Neural progenitor cell (in vitro differentiated cells): ENCODE results near the gene PCSK6. TPM values are rescaled to one million over a fixed set of nuclear protein-coding genes. Genes with fewer than 3 reads are reported as not detected.

Experiments
- DNase-seq: peaks from one replicate; pipeline ENCODE4 v3.0.0-alpha.2; 2016; ENCODE audit warnings: low spot score
- H2AFZ ChIP-seq: fragments of 200-600 bp; sonication (generic); replicated peaks from 2 replicates; pipeline ENCODE4 v1.6.1; 2016; ENCODE audit warnings: antibody characterized with exemption
- H3F3A ChIP-seq: fragments of 200-600 bp; sonication (generic); 2 replicates; pipeline ENCODE4 v1.6.1; 2016; ENCODE audit warnings: antibody characterized with exemption, low read depth
- H3K27ac ChIP-seq: fragments of 200-600 bp; sonication (generic); 2 replicates; pipeline ENCODE4 v1.5.1; 2016; ENCODE audit warnings: mild to moderate bottlenecking
- H3K27me3 ChIP-seq: fragments of 200-600 bp; sonication (generic); 2 replicates; pipeline ENCODE4 v1.6.1; 2016; ENCODE audit warnings: mild to moderate bottlenecking, moderate library complexity
- H3K36me3 ChIP-seq: fragments of 200-600 bp; sonication (generic); 2 replicates; pipeline ENCODE4 v1.5.1; 2016
- H3K4me1 ChIP-seq: fragments of 200-600 bp; sonication (generic); 2 replicates; pipeline ENCODE4 v1.6.1; 2016; ENCODE audit warnings: mixed run types
- H3K4me2 ChIP-seq: fragments of 200-600 bp; sonication (generic); 2 replicates; pipeline ENCODE4 v1.6.1; 2016
- H3K4me3 ChIP-seq: fragments of 200-600 bp; sonication (generic); 2 replicates; pipeline ENCODE4 v1.5.1; 2016
- H3K79me2 ChIP-seq: fragments of 200-600 bp; sonication (generic); 2 replicates; pipeline ENCODE4 v1.6.1; 2016; ENCODE audit warnings: low read depth
- H3K9ac ChIP-seq: fragments of 200-600 bp; sonication (generic); 2 replicates; pipeline ENCODE4 v1.6.1; 2016
- H3K9me3 ChIP-seq: fragments of 200-600 bp; sonication (generic); 2 replicates; pipeline ENCODE4 v1.5.1; 2016; ENCODE audit warnings: low read depth
- H4K20me1 ChIP-seq: fragments of 200-600 bp; sonication (generic); 2 replicates; pipeline ENCODE4 v1.6.1; 2016; ENCODE audit warnings: low read depth
- H3K27ac Mint-ChIP-seq: 3 replicates; pipeline ENCODE4 v1.8.0; 2021; ENCODE audit warnings: mixed read lengths
- H3K27me3 Mint-ChIP-seq: 2 replicates; pipeline ENCODE4 v1.8.0; 2022; ENCODE audit warnings: low read depth, mild to moderate bottlenecking, inconsistent platforms, moderate library complexity, mixed read lengths; ENCODE audit not compliant: insufficient read depth
- H3K36me3 Mint-ChIP-seq: 3 replicates; pipeline ENCODE4 v1.8.0; 2021; ENCODE audit warnings: mixed read lengths
- H3K4me1 Mint-ChIP-seq: 3 replicates; pipeline ENCODE4 v1.8.0; 2021; ENCODE audit warnings: mixed read lengths
- H3K4me3 Mint-ChIP-seq: 3 replicates; pipeline ENCODE4 v1.8.0; 2021; ENCODE audit warnings: mild to moderate bottlenecking, moderate library complexity, mixed read lengths
- H3K9me3 Mint-ChIP-seq: 3 replicates; pipeline ENCODE4 v1.8.0; 2020; ENCODE audit warnings: mixed read lengths
- CTCF ChIP-seq: fragments of 200-600 bp; sonication (generic); IDR thresholded peaks from 2 replicates; pipeline ENCODE4 v1.5.1; 2017; ENCODE audit warnings: antibody characterized with exemption, mild to moderate bottlenecking
- EZH2 ChIP-seq: fragments of 200-600 bp; sonication (generic); IDR thresholded peaks from 2 replicates; pipeline ENCODE4 v1.6.1; 2017; ENCODE audit warnings: antibody characterized with exemption, mild to moderate bottlenecking, moderate library complexity
- EZH2phosphoT487 ChIP-seq: fragments of 200-600 bp; sonication (generic); IDR thresholded peaks from 2 replicates; pipeline ENCODE4 v1.6.1; 2017; ENCODE audit warnings: antibody characterized with exemption
- total RNA-seq: library from RNA; depleted of rRNA; stranded (reverse); fragments of >200 nt; gene quantifications from 2 replicates; pipeline ENCODE4 v1.2.3, GENCODE V29; 2015; ENCODE audit warnings: low replicate concordance

PCSK6 gene
- total RNA-seq, 1 donor from 2014 or later: 1.9 TPM

GRCh38 chr15:101521069-101521468, 31.6 kb upstream of the PCSK6 start:
- Mint-ChIP-seq H3K4me3 (no peak overlapping the region), H3K27me3 (peaks cover 2% of the 10 kb centered on the region), H3K9me3 (peaks cover 24% of the 10 kb centered on the region), H3K36me3 (peaks cover 2% of the 10 kb centered on the region), H3K27ac (no peak overlapping the region), H3K4me1 (peaks cover 4% of the 10 kb centered on the region)
- no peak for DNase-seq
- Histone ChIP-seq H3K36me3 (no peaks in the 10 kb centered on the region), H3F3A (no peaks in the 10 kb centered on the region), H3K9ac (no peak overlapping the region), H3K4me2 (no peak overlapping the region), H3K9me3 (peaks cover 10% of the 10 kb centered on the region), H2AFZ (no peak overlapping the region), H3K4me1 (no peaks in the 10 kb centered on the region), H3K27me3 (no peaks in the 10 kb centered on the region), H3K79me2 (no peaks in the 10 kb centered on the region), H3K27ac (no peak overlapping the region), H4K20me1 (no peaks in the 10 kb centered on the region), H3K4me3 (no peak overlapping the region)
- TF ChIP-seq EZH2: no peak
- no peak for TF ChIP-seq CTCF
- no peak for TF ChIP-seq EZH2phosphoT487

- H3K4me1 ChIP-seq: no peaks in the 10 kb centered on the region
- H3K4me3 ChIP-seq: no peak overlapping the region
- DNase-seq: no peak
- Mint-ChIP-seq H3K4me3 (no peak overlapping the region), H3K36me3 (peaks cover 2% of the 10 kb centered on the region), H3K9me3 (peaks cover 30% of the 10 kb centered on the region), H3K27me3 (peaks cover 2% of the 10 kb centered on the region), H3K27ac (no peak overlapping the region), H3K4me1 (peaks cover 4% of the 10 kb centered on the region)
- TF ChIP-seq EZH2phosphoT487 (no peak), CTCF (no peak), EZH2 (no peak)
- H2AFZ ChIP-seq: peak overlapping the region; percentile 7
- no peaks in the 10 kb centered on the region for H3K79me2 ChIP-seq
- H3F3A ChIP-seq: no peaks in the 10 kb centered on the region
- H4K20me1 ChIP-seq: no peaks in the 10 kb centered on the region
- no peaks in the 10 kb centered on the region for H3K36me3 ChIP-seq
- no peak overlapping the region for H3K4me2 ChIP-seq
- H3K9me3 ChIP-seq: peaks cover 10% of the 10 kb centered on the region
- H3K27ac ChIP-seq: no peak overlapping the region
- H3K9ac ChIP-seq: no peak overlapping the region
- H3K27me3 ChIP-seq: no peaks in the 10 kb centered on the region
Observed at GRCh38 chr15:101520395-101520794, 30.9 kb upstream of the PCSK6 start.

- H3K4me3 Mint-ChIP-seq: no peak overlapping the region
- H3K9me3 Mint-ChIP-seq: peaks cover 35% of the 10 kb centered on the region
- Histone ChIP-seq H3K9ac (no peak overlapping the region), H3K4me3 (no peak overlapping the region), H3F3A (no peaks in the 10 kb centered on the region), H4K20me1 (no peaks in the 10 kb centered on the region), H2AFZ (no peak overlapping the region), H3K27ac (no peak overlapping the region), H3K4me1 (no peaks in the 10 kb centered on the region), H3K9me3 (peaks cover 10% of the 10 kb centered on the region), H3K36me3 (no peaks in the 10 kb centered on the region), H3K27me3 (no peaks in the 10 kb centered on the region), H3K79me2 (no peaks in the 10 kb centered on the region), H3K4me2 (no peak overlapping the region)
- DNase-seq: no peak
- H3K27me3 Mint-ChIP-seq: peaks cover 6% of the 10 kb centered on the region
- TF ChIP-seq CTCF: no peak
- TF ChIP-seq EZH2phosphoT487: no peak
- no peak for TF ChIP-seq EZH2
- H3K36me3 Mint-ChIP-seq: peaks cover 2% of the 10 kb centered on the region
- peaks cover 2% of the 10 kb centered on the region for H3K4me1 Mint-ChIP-seq
- no peak overlapping the region for H3K27ac Mint-ChIP-seq
Observed at GRCh38 chr15:101517504-101517903, 28.0 kb upstream of the PCSK6 start.
